GM23338 (cell line): ENCODE data around the gene SERTAD3. TPM values are rescaled to one million over a fixed set of nuclear protein-coding genes. Genes with fewer than 3 reads are reported as not detected.
A peak's percentile ranks its signal among the peaks of the same experiment; 100 is the strongest.

Source experiments
- ATAC-seq: fragments of 200-7000 bp; cut with Tn5 transposase; 3 replicates; pipeline ENCODE4 v1.9.1; 2020
- DNase-seq: peaks from one replicate; pipeline ENCODE4 v3.0.0-alpha.2; 2015; ENCODE audit warnings: low spot score
- H2AFZ ChIP-seq: fragments of 200-600 bp; sonication (generic); 2 replicates; pipeline ENCODE4 v1.8.0; 2016; ENCODE audit warnings: antibody characterized with exemption, mild to moderate bottlenecking, moderate library complexity
- H3F3A ChIP-seq: fragments of 200-600 bp; sonication (generic); replicated peaks from 2 replicates; pipeline ENCODE4 v1.8.0; 2017; ENCODE audit warnings: antibody characterized with exemption, mixed run types, low read depth
- H3K27ac ChIP-seq: fragments of 200-600 bp; sonication (generic); 2 replicates; pipeline ENCODE4 v1.6.1; 2016; ENCODE audit warnings: low read depth
- H3K27me3 ChIP-seq: fragments of 200-600 bp; sonication (generic); 2 replicates; pipeline ENCODE4 v1.8.0; 2016; ENCODE audit warnings: mild to moderate bottlenecking, mixed run types, moderate library complexity; ENCODE audit not compliant: insufficient read depth
- H3K36me3 ChIP-seq: fragments of 200-600 bp; sonication (generic); 2 replicates; pipeline ENCODE4 v1.8.0; 2016; ENCODE audit warnings: mild to moderate bottlenecking; ENCODE audit not compliant: insufficient read depth
- H3K4me1 ChIP-seq: fragments of 200-600 bp; sonication (generic); 2 replicates; pipeline ENCODE4 v1.8.0; 2016; ENCODE audit warnings: mild to moderate bottlenecking, moderate library complexity; ENCODE audit not compliant: insufficient read depth
- H3K4me2 ChIP-seq: fragments of 200-600 bp; sonication (generic); 2 replicates; pipeline ENCODE4 v1.7.1; 2017; ENCODE audit warnings: mixed run types
- H3K4me3 ChIP-seq: fragments of 200-600 bp; sonication (generic); 2 replicates; pipeline ENCODE4 v1.6.1; 2016; ENCODE audit warnings: mixed run types
- H3K79me2 ChIP-seq: fragments of 200-600 bp; sonication (generic); replicated peaks from 2 replicates; pipeline ENCODE4 v1.8.0; 2017; ENCODE audit warnings: mild to moderate bottlenecking; ENCODE audit not compliant: insufficient read depth
- H3K9me2 ChIP-seq: fragments of 200-600 bp; sonication (generic); 2 replicates; pipeline ENCODE4 v1.8.0; 2017; ENCODE audit not compliant: insufficient read depth
- H4K20me1 ChIP-seq: fragments of 200-600 bp; sonication (generic); replicated peaks from 2 replicates; pipeline ENCODE4 v1.8.0; 2017; ENCODE audit warnings: mild to moderate bottlenecking; ENCODE audit not compliant: insufficient read depth
- H3K27ac Mint-ChIP-seq: 2 replicates; pipeline ENCODE4 v1.8.0; 2020; ENCODE audit warnings: inconsistent platforms, mild to moderate bottlenecking, moderate library complexity, mixed read lengths
- H3K27me3 Mint-ChIP-seq: 3 replicates; pipeline ENCODE4 v1.8.0; 2022; ENCODE audit warnings: low read depth, mild to moderate bottlenecking, moderate library complexity, mixed read lengths, inconsistent platforms; ENCODE audit not compliant: insufficient read depth, poor library complexity
- H3K36me3 Mint-ChIP-seq: 3 replicates; pipeline ENCODE4 v1.8.0; 2021; ENCODE audit warnings: low read depth, mild to moderate bottlenecking, inconsistent platforms, moderate library complexity, mixed read lengths
- H3K4me1 Mint-ChIP-seq: 3 replicates; pipeline ENCODE4 v1.8.0; 2020; ENCODE audit warnings: mild to moderate bottlenecking, inconsistent platforms, mixed read lengths
- H3K4me3 Mint-ChIP-seq: 3 replicates; pipeline ENCODE4 v1.8.0; 2021; ENCODE audit warnings: moderate library complexity, mild to moderate bottlenecking, inconsistent platforms, mixed read lengths
- H3K9me3 Mint-ChIP-seq: 3 replicates; pipeline ENCODE4 v1.8.0; 2020; ENCODE audit warnings: moderate library complexity, mild to moderate bottlenecking, inconsistent platforms, mixed read lengths
- CREB1 ChIP-seq: fragments of 250-450 bp; sonication (Bioruptor Pico); IDR thresholded peaks from 2 replicates; pipeline ENCODE4 v1.5.0; 2020; ENCODE audit warnings: low read depth, mild to moderate bottlenecking, moderate library complexity
- CTCF ChIP-seq, 2 experiments: fragments of 200-600 bp in 1 of 2; sonication (generic) in 1 of 2; conservative IDR thresholded peaks; 2 replicates each; pipeline versions ENCODE4 v1.5.1 to v1.6.1; 2016 to 2017; ENCODE audit warnings: antibody characterized with exemption in 2 of 2, low read depth in 2 of 2, mild to moderate bottlenecking in 2 of 2, moderate library complexity in 1 of 2
- ETS1 ChIP-seq: IDR thresholded peaks from 2 replicates; pipeline ENCODE4 v1.6.1; 2016; ENCODE audit warnings: antibody characterized with exemption
- EZH2 ChIP-seq: fragments of 200-600 bp; sonication (generic); IDR thresholded peaks from one replicate; pipeline ENCODE4 v1.8.0; 2017; ENCODE audit warnings: antibody characterized with exemption, mild to moderate bottlenecking, low read depth; ENCODE audit not compliant: unreplicated experiment
- EZH2phosphoT487 ChIP-seq: fragments of 200-600 bp; sonication (generic); IDR thresholded peaks from one replicate; pipeline ENCODE4 v1.8.1; 2018; ENCODE audit warnings: antibody characterized with exemption; ENCODE audit not compliant: unreplicated experiment
- JUNB ChIP-seq: IDR thresholded peaks from one replicate; pipeline ENCODE4 v1.6.1; 2016; ENCODE audit warnings: antibody characterized with exemption; ENCODE audit not compliant: unreplicated experiment
- NANOG ChIP-seq: IDR thresholded peaks from 2 replicates; pipeline ENCODE4 v1.6.1; 2016; ENCODE audit warnings: antibody characterized with exemption, borderline replicate concordance
- POLR2AphosphoS5 ChIP-seq: IDR thresholded peaks from 2 replicates; pipeline ENCODE4 v1.6.1; 2016; ENCODE audit warnings: antibody characterized with exemption, low read depth
- REST ChIP-seq: IDR thresholded peaks from one replicate; pipeline ENCODE4 v1.6.1; 2018; ENCODE audit warnings: antibody characterized with exemption; ENCODE audit not compliant: unreplicated experiment
- STAT1 ChIP-seq: IDR thresholded peaks from one replicate; pipeline ENCODE4 v1.6.1; 2016; ENCODE audit warnings: antibody characterized with exemption; ENCODE audit not compliant: unreplicated experiment
- ZNF114 ChIP-seq: fragments of 250-450 bp; sonication (Bioruptor Pico); IDR thresholded peaks from 2 replicates; pipeline ENCODE4 v1.5.0; 2020; ENCODE audit warnings: mild to moderate bottlenecking, moderate library complexity
- ZNF462 ChIP-seq: fragments of 250-450 bp; sonication (Bioruptor Pico); IDR thresholded peaks from 2 replicates; pipeline ENCODE4 v1.5.0; 2020; ENCODE audit warnings: mild to moderate bottlenecking, moderate library complexity
- polyA plus RNA-seq: library from polyadenylated mRNA; unstranded; fragments of >200 nt; fragmentation: Nextera tagmentation; extraction: Ambion mirVana; gene quantifications from 2 replicates; pipeline ENCODE4 v1.2.1, GENCODE V29; 2016
- total RNA-seq: library from RNA; depleted of rRNA; stranded (reverse); fragments of >200 nt; shearing (Covaris generic); gene quantifications from 2 replicates; pipeline ENCODE4 v1.2.3, GENCODE V29; 2014

The SERTAD3 gene
- total and polyA plus RNA-seq, 2 experiments from 2014 or later = 15.4 to 24.1 TPM

GRCh38 chr19:40403262-40403984 lies 40.7 kb downstream of the SERTAD3 start (continued):
- TF ChIP-seq POLR2AphosphoS5 = peak; percentile 39; the same call in 1 of the 2 replicates
- no peak for TF ChIP-seq ZNF114 (CRISPR knock-in tag)

GRCh38 chr19:40400559-40400958 lies 43.6 kb downstream of the SERTAD3 start:
- DNase-seq = no peak
- Histone ChIP-seq H4K20me1 (no peaks in the 10 kb centered on the region), H2AFZ (no peak overlapping the region), H3K4me3 (no peak overlapping the region), H3F3A (peaks cover 8% of the 10 kb centered on the region), H3K27ac (no peak overlapping the region), H3K27me3 (peaks cover 16% of the 10 kb centered on the region), H3K9me2 (no peaks in the 10 kb centered on the region), H3K36me3 (no peaks in the 10 kb centered on the region), H3K4me2 (no peak overlapping the region), H3K79me2 (no peaks in the 10 kb centered on the region), H3K4me1 (peaks cover 6% of the 10 kb centered on the region; the same call in 1 of the 2 replicates)
- peaks cover 30% of the 10 kb centered on the region for H3K27me3 Mint-ChIP-seq
- H3K36me3 Mint-ChIP-seq = peaks cover 2% of the 10 kb centered on the region; the same call in 1 of the 3 replicates
- peaks cover 21% of the 10 kb centered on the region for H3K4me1 Mint-ChIP-seq
- ATAC-seq = no peak
- H3K4me3 Mint-ChIP-seq = no peak overlapping the region; the same call in 2 of the 3 replicates
- no peaks in the 10 kb centered on the region; the same call in 1 of the 3 replicates for H3K9me3 Mint-ChIP-seq
- H3K27ac Mint-ChIP-seq = no peak overlapping the region
- no peak for TF ChIP-seq EZH2phosphoT487
- TF ChIP-seq ZNF114 (CRISPR knock-in tag) = no peak
- TF ChIP-seq NANOG = no peak
- no peak for TF ChIP-seq POLR2AphosphoS5
- no peak for TF ChIP-seq STAT1
- TF ChIP-seq JUNB = no peak
- no peak for TF ChIP-seq REST
- no peak for TF ChIP-seq CREB1
- TF ChIP-seq CTCF (conservative IDR thresholded peaks at IDR 0.05; ENCODE audit: low read depth in 2 of 2) = no peak
- TF ChIP-seq EZH2 = no peak
- TF ChIP-seq ZNF462 (CRISPR knock-in tag) = no peak
- no peak for TF ChIP-seq ETS1
